K562 (cell line): ENCODE data around the gene USP9Y. TPM values are rescaled to one million over a fixed set of nuclear protein-coding genes. Genes with fewer than 3 reads are reported as not detected.

ENCODE experiments used
- ATAC-seq: fragments of 200-7000 bp; cut with Tn5 transposase; 3 replicates; pipeline ENCODE4 v1.9.1; 2020; ENCODE audit warnings: moderate library complexity
- BruUV-seq: library from RNA; stranded (reverse); fragments of 400-500 nt; replicated peaks from 2 replicates; lab custom pipeline; 2021; lab: Mats Ljungman, UMichigan
- CTCF ChIA-PET: fragments of 300-600 bp; formaldehyde crosslinking; extraction: SDS; loops from one replicate; lab custom pipeline; 2021; ENCODE audit warnings: low intra/inter-chr PET ratio; lab: Yijun Ruan, JAX
- POLR2A ChIA-PET: fragments of 300-600, 350-650 bp; sonication (Branson Sonifier 250); formaldehyde crosslinking; extraction: SDS; loops from one replicate; lab custom pipeline; 2021; ENCODE audit warnings: antibody characterized with exemption, inconsistent platforms; lab: Yijun Ruan, JAX
- DNase-seq, 4 experiments: peaks; one replicate each; pipeline versions ENCODE4 v3.0.0 to v3.0.0-alpha.2; 2011 to 2018; ENCODE audit warnings: low spot score in 3 of 4, mixed read lengths in 3 of 4; ENCODE audit errors: extremely low read depth in 1 of 4
- FAIRE-seq: peaks from 2 replicates; lab custom pipeline; 2011; peaks lifted over from hg19 to GRCh38; lab: Jason Lieb, UNC
- H2AFZ ChIP-seq: 2 replicates; pipeline ENCODE4 v1.6.0; 2011; ENCODE audit warnings: low read depth, low read length, control low read depth, inconsistent platforms
- H3K27ac ChIP-seq: fragments of 200-600 bp; 3 replicates; pipeline ENCODE4 v1.8.0; 2011; ENCODE audit warnings: low read depth, mild to moderate bottlenecking, control low read depth, inconsistent platforms, low read length, moderate library complexity, mixed read lengths; ENCODE audit errors: extremely low read depth
- H3K27me3 ChIP-seq, 2 experiments: fragments of 300-600 bp in 1 of 2; 2 replicates in 1 of 2; 3 replicates in 1 of 2; pipeline versions ENCODE4 v1.6.0 to v1.8.0; 2011; ENCODE audit warnings: inconsistent platforms in 2 of 2, low read length in 2 of 2, mild to moderate bottlenecking in 1 of 2, mixed read lengths in 1 of 2, moderate library complexity in 1 of 2; ENCODE audit not compliant: control insufficient read depth in 2 of 2, insufficient read depth in 2 of 2
- H3K36me3 ChIP-seq: fragments of 300-600 bp; 3 replicates; pipeline ENCODE4 v1.8.0; 2011; ENCODE audit warnings: mild to moderate bottlenecking, low read length, inconsistent platforms; ENCODE audit not compliant: control insufficient read depth, insufficient read depth
- H3K4me1 ChIP-seq, 2 experiments: fragments of 200-600 bp in 1 of 2; replicated peaks in 1 of 2; 2 replicates in 1 of 2; 3 replicates in 1 of 2; pipeline versions ENCODE4 v1.5.1 to v1.8.0; 2011; ENCODE audit warnings: inconsistent platforms in 2 of 2, low read length in 2 of 2, mild to moderate bottlenecking in 1 of 2, mixed read lengths in 1 of 2, moderate library complexity in 1 of 2; ENCODE audit not compliant: control insufficient read depth in 2 of 2, insufficient read depth in 2 of 2
- H3K4me2 ChIP-seq: 2 replicates; pipeline ENCODE4 v1.6.1; 2011; ENCODE audit warnings: low read length, control low read depth, inconsistent platforms, mixed read lengths; ENCODE audit not compliant: insufficient read depth
- H3K4me3 ChIP-seq: fragments of 200-600 bp; sonication (generic), shearing (Covaris generic); 2 replicates; pipeline ENCODE4 v1.5.1; 2016; ENCODE audit warnings: control low read depth, inconsistent platforms
- H3K79me2 ChIP-seq: fragments of 200-600 bp; 3 replicates; pipeline ENCODE4 v1.8.0; 2011; ENCODE audit warnings: low read length, inconsistent platforms; ENCODE audit not compliant: control insufficient read depth, insufficient read depth
- H3K9ac ChIP-seq, 2 experiments: 2 replicates each; pipeline versions ENCODE4 v1.6.0 to v1.6.1; 2011; ENCODE audit warnings: low read depth in 2 of 2, low read length in 2 of 2, control low read depth in 1 of 2, inconsistent platforms in 1 of 2, mild to moderate bottlenecking in 1 of 2, mixed read lengths in 1 of 2; ENCODE audit not compliant: insufficient read depth in 1 of 2
- H3K9me1 ChIP-seq: one replicate; pipeline ENCODE4 v1.6.0; 2011; ENCODE audit warnings: inconsistent platforms, mild to moderate bottlenecking, low read length, moderate library complexity; ENCODE audit not compliant: control insufficient read depth, insufficient read depth
- H3K9me3 ChIP-seq: replicated peaks from 2 replicates; pipeline ENCODE4 v1.5.1; 2011; ENCODE audit warnings: low read depth, low read length, inconsistent platforms; ENCODE audit not compliant: control insufficient read depth, insufficient read depth
- H4K20me1 ChIP-seq: replicated peaks from 2 replicates; pipeline ENCODE4 v1.6.1; 2011; ENCODE audit warnings: low read length, inconsistent platforms, mixed read lengths; ENCODE audit not compliant: control insufficient read depth, insufficient read depth
- CHD4 ChIP-seq: fragments of 200-600 bp; sonication (generic); IDR thresholded peaks from 3 replicates; pipeline ENCODE4 v1.6.1; 2012; ENCODE audit warnings: low read depth, mild to moderate bottlenecking, mixed read lengths, low read length, inconsistent platforms; ENCODE audit not compliant: insufficient read depth, insufficient replicate concordance, poor library complexity, severe bottlenecking
- DIDO1 ChIP-seq: fragments of 450-650 bp; IDR thresholded peaks from 2 replicates; pipeline ENCODE4 v1.6.1; 2016; ENCODE audit warnings: low read depth, missing biosample characterization, missing genetic modification characterization
- E2F3 ChIP-seq: fragments of 250-450 bp; sonication (Bioruptor Pico); IDR thresholded peaks from 2 replicates; pipeline ENCODE4 v1.4.0; 2020; ENCODE audit warnings: mild to moderate bottlenecking
- FOXP1 ChIP-seq: sonication (generic); formaldehyde crosslinking; IDR thresholded peaks from 2 replicates; pipeline ENCODE4 v1.8.0; 2022; ENCODE audit warnings: mild to moderate bottlenecking, missing genetic modification reagents
- KHSRP ChIP-seq: fragments of 450-650 bp; IDR thresholded peaks from 2 replicates; pipeline ENCODE4 v1.6.1; 2017
- MYNN ChIP-seq, 2 experiments: sonication (generic); formaldehyde crosslinking in 1 of 2; IDR thresholded peaks; 2 replicates each; pipeline versions ENCODE4 v1.5.0 to v1.6.1; 2016 to 2020; ENCODE audit warnings: antibody characterized with exemption in 1 of 2, missing genetic modification reagents in 1 of 2
- RBM14 ChIP-seq: fragments of 200-400 bp; formaldehyde crosslinking; IDR thresholded peaks from 2 replicates; pipeline ENCODE4 v1.6.1; 2018; ENCODE audit warnings: low read depth, mild to moderate bottlenecking, low read length, moderate library complexity, borderline replicate concordance; ENCODE audit not compliant: insufficient read depth
- RBM15 ChIP-seq: fragments of 200-400 bp; formaldehyde crosslinking; IDR thresholded peaks from 2 replicates; pipeline ENCODE4 v1.6.1; 2018; ENCODE audit warnings: mild to moderate bottlenecking, low read length, moderate library complexity; ENCODE audit not compliant: insufficient read depth
- RFX5 ChIP-seq: IDR thresholded peaks from 2 replicates; pipeline ENCODE4 v1.6.1; 2011; ENCODE audit warnings: low read depth, mild to moderate bottlenecking, improper control_type of control experiment, low read length
- ZBTB26 ChIP-seq: fragments of 450-650 bp; formaldehyde crosslinking; IDR thresholded peaks from 2 replicates; pipeline ENCODE4 v1.4.0; 2022; ENCODE audit warnings: missing genetic modification characterization
- ZKSCAN8 ChIP-seq: fragments of 200-800 bp; sonication (Bioruptor generic); IDR thresholded peaks from 2 replicates; pipeline ENCODE4 v1.6.1; 2016; ENCODE audit warnings: missing genetic modification characterization, missing compliant biosample characterization
- ZNF592 ChIP-seq: fragments of 450-650 bp; IDR thresholded peaks from 2 replicates; pipeline ENCODE4 v1.6.1; 2017; ENCODE audit warnings: antibody characterized with exemption, mild to moderate bottlenecking
- WGBS: fragments of 100-300 bp; shearing (Covaris generic); methylation state at CpG from one replicate; pipeline ENCODE4 v1.1.6; 2016; ENCODE audit warnings: low coverage, mixed read lengths; ENCODE audit not compliant: insufficient coverage; ENCODE audit errors: missing lambda C conversion rate; 5-methylcytosine and 5-hydroxymethylcytosine counted together
- in situ Hi-C: fragments of 300-500 bp; cut with MboI; formaldehyde crosslinking; loops from 4 replicates; pipeline ENCODE4 v1.15.0; 2018; ENCODE audit warnings: inconsistent platforms, mixed read lengths
- intact Hi-C: fragments of 100-400 bp; cut with micrococcal nuclease; formaldehyde crosslinking; loops from 2 replicates; pipeline ENCODE4 v1.14.2; 2022
- polyA plus RNA-seq, 8 experiments: library from polyadenylated mRNA; depleted of rRNA in 4 of 8; stranded (reverse) in 5 of 8; unstranded in 3 of 8; fragments of >200 nt; fragmentation: Nextera tagmentation in 2 of 8; fragmentation: Illumina TruSeq in 1 of 8; extraction: Ambion mirVana in 2 of 8; extraction: Trizol in 1 of 8; gene quantifications; 2 replicates each; pipeline versions ENCODE4 v1.2.1 to v1.2.3, GENCODE V29; 2011 to 2014; ENCODE audit warnings: inconsistent platforms in 1 of 8, missing spikeins in 1 of 8
- total RNA-seq, 7 experiments: library from RNA; depleted of rRNA in 6 of 7; stranded (reverse); fragments of >200 nt in 6 of 7; fragmentation: Illumina TruSeq in 2 of 7; extraction: Trizol in 2 of 7; gene quantifications; 2 replicates each; pipeline versions ENCODE4 v1.2.1 to v1.2.3, GENCODE V29; 2011 to 2021; ENCODE audit warnings: low replicate concordance in 1 of 7
- TF ChIP-seq, protein P1 (sequence below): fragments of 250-450 bp; sonication (Bioruptor Pico); IDR thresholded peaks from 2 replicates; pipeline ENCODE4 v1.5.0; 2020; ENCODE audit warnings: mild to moderate bottlenecking, borderline replicate concordance

USP9Y gene
- total and polyA plus RNA-seq, 9 of the 15 experiments (the other 6 are each of a cell fraction or from before 2014, with no cell fraction given): 0.13 TPM; not detected in 8

DNA sequence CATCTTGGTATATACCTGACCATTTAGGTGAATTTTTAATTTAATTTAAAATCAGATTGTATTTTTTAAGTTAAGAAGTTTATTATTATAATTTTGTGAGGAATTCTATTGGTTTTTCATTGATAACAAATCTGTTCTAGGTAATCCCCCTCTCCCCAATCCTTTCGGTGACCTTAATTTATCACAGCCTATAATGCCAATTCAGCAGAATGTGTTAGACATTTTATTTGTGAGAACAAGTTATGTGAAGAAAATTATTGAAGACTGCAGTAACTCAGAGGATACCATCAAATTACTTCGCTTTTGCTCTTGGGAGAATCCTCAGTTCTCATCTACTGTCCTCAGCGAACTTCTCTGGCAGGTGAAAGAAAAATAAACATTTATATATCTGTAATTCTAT is 145.8 kb downstream of the USP9Y start:
- Histone ChIP-seq H3K4me2 (no peak overlapping the region), H3K4me1 (no peaks in the 10 kb centered on the region), H3K27ac (no peak overlapping the region), H3K36me3 (no peaks in the 10 kb centered on the region), H3K9ac (no peak overlapping the region), H3K9me1 (no peaks in the 10 kb centered on the region), H3K27me3 (no peaks in the 10 kb centered on the region), H4K20me1 (no peaks in the 10 kb centered on the region), H3K79me2 (no peaks in the 10 kb centered on the region), H3K9me3 (no peaks in the 10 kb centered on the region), H2AFZ (no peak overlapping the region), H3K4me3 (no peak overlapping the region)
- BruUV-seq: no TSS peak
- no peak for FAIRE-seq
- no CpG with 5 or more reads among the region's 3 CpGs for whole genome bisulfite sequencing
- in situ Hi-C loops: no loop called here
- ATAC-seq: no peak
- intact Hi-C loops: no loop called here
- no peak for DNase-seq
- POLR2A ChIA-PET: no interaction called here
- CTCF ChIA-PET: no interaction called here
- TF ChIP-seq, protein P1, sequence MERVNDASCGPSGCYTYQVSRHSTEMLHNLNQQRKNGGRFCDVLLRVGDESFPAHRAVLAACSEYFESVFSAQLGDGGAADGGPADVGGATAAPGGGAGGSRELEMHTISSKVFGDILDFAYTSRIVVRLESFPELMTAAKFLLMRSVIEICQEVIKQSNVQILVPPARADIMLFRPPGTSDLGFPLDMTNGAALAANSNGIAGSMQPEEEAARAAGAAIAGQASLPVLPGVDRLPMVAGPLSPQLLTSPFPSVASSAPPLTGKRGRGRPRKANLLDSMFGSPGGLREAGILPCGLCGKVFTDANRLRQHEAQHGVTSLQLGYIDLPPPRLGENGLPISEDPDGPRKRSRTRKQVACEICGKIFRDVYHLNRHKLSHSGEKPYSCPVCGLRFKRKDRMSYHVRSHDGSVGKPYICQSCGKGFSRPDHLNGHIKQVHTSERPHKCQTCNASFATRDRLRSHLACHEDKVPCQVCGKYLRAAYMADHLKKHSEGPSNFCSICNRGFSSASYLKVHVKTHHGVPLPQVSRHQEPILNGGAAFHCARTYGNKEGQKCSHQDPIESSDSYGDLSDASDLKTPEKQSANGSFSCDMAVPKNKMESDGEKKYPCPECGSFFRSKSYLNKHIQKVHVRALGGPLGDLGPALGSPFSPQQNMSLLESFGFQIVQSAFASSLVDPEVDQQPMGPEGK: no peak
- TF ChIP-seq CHD4 (no peak), FOXP1 (CRISPR knock-in tag) (no peak), RBM15 (no peak), RBM14 (no peak), ZKSCAN8 (CRISPR knock-in tag) (no peak), KHSRP (no peak), E2F3 (CRISPR knock-in tag) (no peak), ZNF592 (no peak), ZBTB26 (CRISPR knock-in tag) (no peak), DIDO1 (tag) (no peak), MYNN (IDR thresholded peaks at IDR 0.05) (no peak), MYNN (CRISPR knock-in tag; IDR thresholded peaks at IDR 0.05) (no peak), RFX5 (no peak)
